SIG-M5 treated with dmso at 0.1 percent for 504 hours (cell line): Measurements from ENCODE around the gene SYNJ2.
A peak's percentile ranks its signal among the peaks of the same experiment; 100 is the strongest.
"Not testable (repeated sequence)": the region's sequence is repeated elsewhere in the genome, so short reads cannot be mapped to it uniquely, and the experiment has no call there.

Source experiments
- DNase-seq: peaks from one replicate; lab custom pipeline; 2025; ENCODE audit not compliant: unreplicated experiment; lab: John Stamatoyannopoulos, UW

SYNJ2 gene

GRCh38 chr6:157956171-157956730 is 25.4 kb upstream of the SYNJ2 start:
- no peak for DNase-seq

- no peak for DNase-seq
Observed at GRCh38 chr6:157959451-157960227, 22.0 kb upstream of the SYNJ2 start.

- DNase-seq = no peak
Observed at GRCh38 chr6:157961153-157961831, 20.4 kb upstream of the SYNJ2 start.

GRCh38 chr6:157961832-157962575 is 19.7 kb upstream of the SYNJ2 start:
- DNase-seq = no peak

- DNase-seq = no peak
Observed at GRCh38 chr6:157962601-157963302, 18.9 kb upstream of the SYNJ2 start.

- no peak for DNase-seq
Observed at GRCh38 chr6:157964100-157964499, 17.6 kb upstream of the SYNJ2 start.

- DNase-seq = no peak
Observed at GRCh38 chr6:157965387-157965786, 16.3 kb upstream of the SYNJ2 start.

- no peak for DNase-seq
Observed at GRCh38 chr6:157966589-157966977, 15.1 kb upstream of the SYNJ2 start.

- no peak for DNase-seq
Observed at GRCh38 chr6:157967020-157967419, 14.6 kb upstream of the SYNJ2 start.

GRCh38 chr6:157967486-157967885 is 14.2 kb upstream of the SYNJ2 start:
- no peak for DNase-seq

GRCh38 chr6:157972177-157972576 is 9.5 kb upstream of the SYNJ2 start:
- DNase-seq = not testable (repeated sequence)

GRCh38 chr6:157974341-157974894 is 7.2 kb upstream of the SYNJ2 start:
- DNase-seq = no peak

GRCh38 chr6:157974967-157975366 is 6.7 kb upstream of the SYNJ2 start:
- DNase-seq = no peak

GRCh38 chr6:157975456-157975855 is 6.2 kb upstream of the SYNJ2 start:
- DNase-seq = no peak

- no peak for DNase-seq
Observed at GRCh38 chr6:157976345-157977175, 5.1 kb upstream of the SYNJ2 start.

- DNase-seq = no peak
Observed at GRCh38 chr6:157977176-157977804, 4.4 kb upstream of the SYNJ2 start.

- no peak for DNase-seq
Observed at GRCh38 chr6:157978021-157978783, 3.5 kb upstream of the SYNJ2 start.

- DNase-seq = peak; percentile 31
Observed at GRCh38 chr6:157980288-157981131, 1.2 kb upstream of the SYNJ2 start.
